Stomach (tissue), 4 donors: Measurements from ENCODE around the gene ABCE1.

Experiments
- EP300 ChIP-seq: sonication (generic); formaldehyde crosslinking; IDR thresholded peaks from one replicate; pipeline ENCODE4 v1.6.1; 2017; ENCODE audit warnings: antibody characterized with exemption
- POLR2A ChIP-seq, 4 donors: fragments of 450-650 bp; IDR thresholded peaks; one replicate each; pipeline ENCODE4 v1.6.1; 2016; ENCODE audit warnings: antibody characterized with exemption in 4 of 4, control low read depth in 2 of 4, mild to moderate bottlenecking in 1 of 4, moderate library complexity in 1 of 4
- POLR2AphosphoS5 ChIP-seq, 3 donors: sonication (generic); formaldehyde crosslinking; IDR thresholded peaks; one replicate each; pipeline ENCODE4 v1.6.1; 2016; ENCODE audit warnings: antibody characterized with exemption in 3 of 3
- TF ChIP-seq, protein P1 (sequence below), 7 experiments: fragments of 450-650 bp in 4 of 7; fragments of 200-600 bp in 3 of 7; sonication (generic) in 3 of 7; IDR thresholded peaks; one replicate each; pipeline ENCODE4 v1.5.1; 2016 to 2019; ENCODE audit warnings: antibody characterized with exemption in 7 of 7, control low read depth in 2 of 7, mild to moderate bottlenecking in 1 of 7

DNA sequence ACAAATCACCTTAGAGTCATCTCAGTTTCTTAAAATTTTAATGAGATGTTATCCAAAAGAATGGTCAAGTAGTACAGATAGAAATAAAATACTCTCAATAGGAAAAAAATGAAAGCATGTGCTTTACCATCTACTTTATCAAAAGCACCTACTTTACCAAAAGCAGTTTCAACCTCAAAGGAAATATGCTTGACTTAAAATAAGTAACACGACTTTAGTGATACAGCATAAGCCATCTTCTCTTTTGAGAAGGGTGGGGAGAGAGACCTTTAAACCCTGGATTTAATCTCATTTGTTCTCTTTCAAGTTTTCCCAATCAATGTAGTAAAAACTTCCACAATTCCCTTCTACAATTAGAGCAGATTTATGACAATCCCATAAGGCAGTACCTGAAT is 55.8 kb downstream of the ABCE1 start:
- TF ChIP-seq, protein P1, sequence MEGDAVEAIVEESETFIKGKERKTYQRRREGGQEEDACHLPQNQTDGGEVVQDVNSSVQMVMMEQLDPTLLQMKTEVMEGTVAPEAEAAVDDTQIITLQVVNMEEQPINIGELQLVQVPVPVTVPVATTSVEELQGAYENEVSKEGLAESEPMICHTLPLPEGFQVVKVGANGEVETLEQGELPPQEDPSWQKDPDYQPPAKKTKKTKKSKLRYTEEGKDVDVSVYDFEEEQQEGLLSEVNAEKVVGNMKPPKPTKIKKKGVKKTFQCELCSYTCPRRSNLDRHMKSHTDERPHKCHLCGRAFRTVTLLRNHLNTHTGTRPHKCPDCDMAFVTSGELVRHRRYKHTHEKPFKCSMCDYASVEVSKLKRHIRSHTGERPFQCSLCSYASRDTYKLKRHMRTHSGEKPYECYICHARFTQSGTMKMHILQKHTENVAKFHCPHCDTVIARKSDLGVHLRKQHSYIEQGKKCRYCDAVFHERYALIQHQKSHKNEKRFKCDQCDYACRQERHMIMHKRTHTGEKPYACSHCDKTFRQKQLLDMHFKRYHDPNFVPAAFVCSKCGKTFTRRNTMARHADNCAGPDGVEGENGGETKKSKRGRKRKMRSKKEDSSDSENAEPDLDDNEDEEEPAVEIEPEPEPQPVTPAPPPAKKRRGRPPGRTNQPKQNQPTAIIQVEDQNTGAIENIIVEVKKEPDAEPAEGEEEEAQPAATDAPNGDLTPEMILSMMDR (IDR thresholded peaks at IDR 0.05) = no peak
- no peak for TF ChIP-seq POLR2A (IDR thresholded peaks at IDR 0.05)
- no peak for TF ChIP-seq POLR2AphosphoS5 (IDR thresholded peaks at IDR 0.05)
- no peak for TF ChIP-seq EP300
